GM12874 (cell line): ENCODE results near the gene GPRC5A.

Source experiments
- CTCF ChIP-seq: IDR thresholded peaks from 2 replicates; pipeline ENCODE4 v1.5.1; 2011; ENCODE audit warnings: low read depth, mild to moderate bottlenecking, control low read depth, low read length, moderate library complexity; ENCODE audit not compliant: insufficient read depth

Gene GPRC5A

GRCh38 chr12:12871587-12872138, 19.7 kb upstream of the GPRC5A start:
- TF ChIP-seq CTCF: no peak

GRCh38 chr12:12872139-12872933, 19.0 kb upstream of the GPRC5A start:
- no peak for TF ChIP-seq CTCF

- TF ChIP-seq CTCF: no peak
These were observed 18.5 kb upstream of the GPRC5A start for GRCh38 chr12:12872934-12873275.

GRCh38 chr12:12874029-12874428, 17.3 kb upstream of the GPRC5A start:
- TF ChIP-seq CTCF: no peak

- no peak for TF ChIP-seq CTCF
These were observed 14.1 kb upstream of the GPRC5A start for GRCh38 chr12:12877153-12877768.

DNA sequence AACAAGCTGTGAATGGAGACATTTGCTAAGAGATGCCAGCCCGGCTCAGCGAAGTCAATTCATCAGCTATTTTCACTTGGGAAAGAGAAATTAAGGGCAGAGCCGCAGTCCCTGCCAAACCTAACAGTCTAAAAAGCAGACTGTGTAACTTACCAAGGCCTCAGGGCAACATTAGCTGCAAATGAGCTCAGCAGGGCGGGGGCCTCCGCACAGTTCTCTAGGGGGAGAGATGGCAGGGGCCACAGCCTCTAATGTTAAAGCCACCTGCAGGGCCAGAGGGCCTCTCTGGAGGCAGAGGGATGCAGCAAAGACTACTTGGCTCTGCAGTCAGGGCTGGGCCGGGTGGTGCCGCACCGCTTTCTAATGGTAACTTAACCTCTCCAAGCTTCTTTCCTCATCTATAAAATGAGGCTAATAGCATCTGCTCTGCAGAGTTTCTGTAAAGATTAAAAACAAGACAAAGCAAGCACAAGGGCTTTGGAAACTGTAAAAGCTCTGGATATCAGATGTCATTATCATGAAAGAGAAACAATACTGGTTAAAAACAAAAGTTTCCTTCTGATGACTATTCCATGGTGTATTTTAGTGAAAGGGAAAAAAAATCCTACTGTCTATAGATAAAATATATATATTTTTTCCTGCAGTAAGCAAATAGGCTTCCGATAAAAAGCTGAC, 13.4 kb upstream of the GPRC5A start:
- TF ChIP-seq CTCF: no peak

DNA sequence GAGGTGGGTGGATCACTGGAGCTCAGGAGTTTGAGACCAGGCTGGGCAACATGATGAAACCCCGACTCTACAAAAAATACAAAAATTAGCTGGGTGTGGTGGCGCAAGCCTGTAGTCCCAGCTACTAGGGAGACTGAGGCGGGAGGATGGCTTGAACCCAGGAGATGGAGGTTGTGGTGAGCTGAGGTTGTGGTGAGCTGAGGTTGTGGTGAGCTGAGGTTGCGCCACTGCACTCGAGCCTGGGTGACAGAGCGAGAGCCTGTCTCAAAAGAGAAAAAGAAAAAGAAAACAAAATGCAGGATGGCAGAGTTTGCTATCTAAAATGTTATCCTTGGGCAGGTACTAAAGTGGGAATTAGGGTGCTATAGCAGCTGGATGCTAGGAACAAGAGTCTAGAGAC, 10.8 kb upstream of the GPRC5A start:
- TF ChIP-seq CTCF: no peak
